GM19193 (cell line): ENCODE measurements around the gene CFL2.

Experiments used
- POLR2A ChIP-seq: IDR thresholded peaks from 4 replicates; pipeline ENCODE4 v1.6.1; 2011; ENCODE audit not compliant: insufficient read depth, insufficient read length; ENCODE audit errors: extremely low read depth

Gene CFL2

DNA sequence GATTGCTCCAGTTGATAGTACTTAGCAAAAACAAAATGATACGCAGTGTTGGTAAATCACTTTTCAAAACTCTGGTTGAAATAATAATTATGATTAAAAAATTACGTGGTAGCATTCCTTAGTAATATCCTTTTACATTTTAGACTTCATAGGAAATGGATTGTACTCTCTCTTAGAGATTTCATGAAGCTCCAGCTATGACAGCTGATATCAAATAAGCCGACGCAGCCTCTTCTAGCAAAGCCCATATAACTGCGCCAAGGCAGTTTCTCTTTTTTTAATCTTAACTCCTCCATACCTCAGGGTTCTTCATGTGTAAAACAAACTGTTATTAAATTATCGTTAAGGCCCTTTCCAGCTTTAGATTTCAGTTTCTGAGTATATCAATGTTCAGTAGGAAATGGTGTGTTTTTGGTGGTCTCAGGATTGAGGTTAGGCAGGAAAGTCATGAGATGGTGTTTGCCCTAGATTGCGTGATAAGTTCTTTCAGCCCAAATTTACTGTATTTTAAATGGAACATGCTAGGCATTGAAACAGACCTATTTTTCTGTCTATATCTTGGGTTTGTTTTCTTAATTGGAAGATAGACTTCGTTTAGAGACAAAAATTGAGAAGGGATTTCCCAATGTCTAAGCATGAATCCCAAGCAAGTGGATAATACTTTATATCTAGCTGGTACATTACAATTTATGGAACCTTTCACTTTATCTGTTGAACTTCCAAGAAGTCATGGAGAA, 902 bp upstream of the CFL2 start:
- no peak for TF ChIP-seq POLR2A

DNA sequence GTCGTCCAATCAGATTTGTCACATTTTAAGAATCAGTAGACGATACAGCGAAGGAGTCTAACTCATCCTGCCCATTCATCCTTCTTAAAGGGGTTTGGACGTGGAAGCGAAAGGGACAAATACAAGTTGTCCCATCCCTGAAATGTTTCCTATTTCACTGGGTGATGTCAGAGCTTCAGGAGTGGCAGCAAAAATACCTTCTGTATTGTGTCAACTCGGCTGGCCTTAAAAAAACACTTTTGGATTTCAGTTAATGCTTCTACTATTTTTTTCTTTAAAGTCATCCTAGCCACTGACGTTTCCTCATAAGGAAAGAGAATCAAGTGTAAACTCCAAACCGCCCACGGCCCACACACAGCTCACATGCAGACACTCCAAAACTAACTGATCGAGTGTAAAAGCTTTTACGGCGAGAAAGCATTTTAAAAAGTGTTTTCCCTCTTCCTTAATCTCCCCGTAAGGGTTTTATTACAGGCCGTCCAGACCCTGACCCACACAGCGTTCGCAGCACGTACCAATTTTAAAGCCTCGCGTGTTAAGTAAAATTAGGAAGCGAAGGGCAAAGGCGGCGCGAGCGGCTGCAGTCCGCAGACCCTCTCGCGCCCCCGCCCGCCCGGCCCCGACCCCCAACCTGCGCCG, 593 bp downstream of the CFL2 start:
- TF ChIP-seq POLR2A = no peak

DNA sequence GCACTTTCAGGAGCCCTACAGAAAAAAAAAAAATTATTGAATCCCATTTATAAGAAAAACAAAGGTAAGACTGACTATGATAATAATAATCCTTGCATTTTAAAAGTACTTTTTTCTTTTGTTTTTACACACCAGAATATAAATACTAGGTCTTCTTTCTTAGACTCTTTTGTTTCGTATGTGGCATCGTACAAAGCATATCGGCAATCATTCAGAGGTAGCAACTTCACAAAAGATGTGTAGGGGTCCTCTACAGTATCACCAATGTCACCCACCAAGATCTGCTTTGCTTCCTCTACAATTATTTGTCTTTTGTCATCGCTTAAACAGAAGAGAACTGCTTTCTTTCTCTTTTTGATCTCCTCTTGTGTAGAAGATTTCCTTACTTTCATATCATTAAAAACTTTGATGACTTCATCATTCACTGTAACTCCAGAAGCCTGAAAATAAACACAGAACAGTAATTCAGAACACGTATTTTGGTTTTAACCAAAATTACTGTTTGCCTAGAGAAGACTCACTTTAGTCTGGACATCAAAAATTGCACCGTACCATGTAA, 1.2 kb downstream of the CFL2 start:
- TF ChIP-seq POLR2A = no peak

DNA sequence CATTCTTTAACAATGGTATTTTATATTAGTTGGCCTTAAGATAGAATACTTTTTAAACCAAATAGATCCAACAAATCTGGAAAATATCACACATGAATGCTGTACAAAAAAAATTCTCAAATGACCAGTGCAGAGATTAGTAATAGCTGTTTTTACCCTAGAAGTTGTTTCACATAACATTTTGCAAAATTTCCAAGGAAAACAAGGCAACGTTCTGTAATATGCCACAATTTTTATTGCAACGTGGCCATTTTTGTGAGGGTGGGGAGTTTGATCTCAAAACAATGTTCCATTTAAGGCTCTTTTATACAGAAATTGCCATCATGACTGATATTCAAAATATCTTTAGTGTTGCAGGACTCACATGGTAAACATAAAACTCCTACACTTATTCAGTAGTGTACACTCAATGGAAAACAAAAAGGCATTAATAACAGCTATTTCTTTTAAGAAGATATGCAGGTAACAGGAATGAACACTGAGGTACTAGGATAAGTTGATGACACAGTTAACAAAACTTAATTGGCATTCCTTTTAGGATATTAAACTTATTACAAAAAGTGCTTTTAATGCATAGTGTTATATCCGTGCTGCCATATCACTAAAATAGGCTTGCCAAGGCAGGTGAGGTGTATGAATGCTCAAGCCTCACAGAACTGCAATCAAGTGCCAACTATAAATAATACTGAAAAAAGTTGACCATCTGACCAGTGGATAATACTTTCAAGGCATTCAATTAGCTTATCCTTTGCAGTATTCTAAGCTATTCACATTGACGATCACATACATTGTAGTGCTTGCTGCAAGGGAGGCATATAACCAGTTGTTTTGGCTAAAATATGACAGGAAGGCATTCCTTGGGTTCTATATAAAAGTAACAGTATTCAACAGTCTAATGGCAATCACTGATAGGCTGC, 2.3 kb downstream of the CFL2 start:
- no peak for TF ChIP-seq POLR2A

DNA sequence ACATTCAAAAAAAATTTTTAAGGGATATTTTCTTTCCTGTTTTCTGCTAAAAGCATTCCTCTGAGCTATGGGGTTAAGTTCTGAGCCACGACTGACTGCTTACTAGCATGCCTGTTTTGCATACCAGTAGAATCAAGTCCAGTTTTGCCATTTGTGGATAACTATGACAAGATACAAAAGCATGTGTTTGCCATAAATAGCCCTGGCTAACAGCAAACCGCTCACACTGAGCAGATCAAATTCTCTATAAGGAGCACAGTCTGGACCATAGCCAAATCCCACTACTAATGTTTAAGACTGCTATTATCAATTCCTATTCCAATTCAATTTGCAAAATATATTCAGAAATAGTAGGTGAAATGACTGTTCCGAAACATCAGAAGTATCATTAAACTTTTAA, 3.2 kb downstream of the CFL2 start:
- TF ChIP-seq POLR2A = no peak

DNA sequence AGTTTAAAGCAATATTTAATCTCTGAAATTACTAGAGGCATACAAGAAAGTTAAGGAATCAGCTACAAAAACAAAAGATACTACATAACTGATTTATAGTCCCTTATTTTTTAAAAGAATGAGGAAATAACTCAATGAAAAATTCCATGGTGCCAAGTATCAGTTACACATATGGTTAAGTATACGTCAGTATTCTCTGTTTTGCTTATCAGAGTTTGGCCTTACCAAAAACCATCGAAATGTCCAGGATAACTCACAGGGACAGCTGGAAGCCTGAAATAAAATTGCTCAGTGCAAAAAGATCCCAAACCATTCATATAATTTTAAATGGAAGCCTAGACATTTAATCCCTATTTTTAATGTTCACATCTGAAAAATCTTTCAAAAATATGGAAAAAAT, 3.6 kb downstream of the CFL2 start:
- TF ChIP-seq POLR2A = no peak

DNA sequence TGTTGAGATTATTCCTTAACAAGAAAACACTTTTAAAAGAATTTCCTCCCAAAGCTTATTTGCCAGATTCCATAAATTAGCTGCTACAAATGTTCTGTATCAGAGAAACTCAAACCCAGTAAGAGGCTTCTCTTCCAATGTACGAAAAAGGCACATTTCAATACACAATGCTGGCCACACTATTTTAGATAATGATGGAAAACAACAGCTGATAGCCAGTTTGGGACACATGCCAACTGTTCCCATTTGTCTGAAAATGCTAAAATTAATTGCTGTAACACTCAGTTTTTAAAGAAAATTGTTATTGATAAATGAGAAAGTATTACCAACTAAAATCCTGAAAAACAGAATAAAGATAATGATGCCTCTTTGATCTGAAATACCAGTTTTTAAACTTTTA, 4.4 kb downstream of the CFL2 start:
- no peak for TF ChIP-seq POLR2A

DNA sequence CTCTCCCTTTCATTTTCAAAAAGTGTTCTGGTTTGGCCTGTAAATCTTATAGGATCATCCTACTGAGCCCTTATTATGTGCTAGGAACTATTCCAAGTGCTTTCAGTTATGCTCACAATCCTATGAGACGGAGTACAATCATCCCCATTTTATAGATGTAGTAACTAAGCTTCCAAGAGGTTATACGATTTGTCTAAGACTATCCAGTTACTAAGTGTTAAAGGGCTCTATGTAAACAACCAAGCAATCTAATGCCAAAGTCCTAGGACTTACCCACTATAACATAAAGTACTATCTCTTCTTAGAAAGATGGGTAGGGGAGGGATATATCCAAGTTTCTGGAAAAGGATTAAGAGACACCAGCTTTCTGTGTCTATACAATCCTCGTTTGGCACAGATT, 6.7 kb downstream of the CFL2 start:
- no peak for TF ChIP-seq POLR2A

DNA sequence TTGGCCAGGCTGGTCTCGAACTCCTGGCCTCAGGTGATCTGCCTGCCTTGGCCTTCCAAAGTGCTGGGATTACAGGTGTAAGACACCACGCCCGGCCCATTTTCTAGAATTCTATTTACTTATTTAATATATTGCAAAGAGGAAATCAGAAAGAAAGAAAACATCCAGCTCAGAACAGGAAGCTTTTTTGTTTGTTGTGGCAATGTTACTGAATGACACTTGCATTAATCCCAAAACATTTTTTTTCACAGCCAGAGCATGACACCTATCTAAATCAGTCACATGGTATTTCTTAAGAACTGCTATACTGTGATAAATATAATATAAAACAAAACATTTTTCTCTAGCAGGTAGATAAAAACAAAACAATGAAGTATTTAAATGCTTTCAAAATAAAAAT, 12.6 kb downstream of the CFL2 start:
- TF ChIP-seq POLR2A = no peak

DNA sequence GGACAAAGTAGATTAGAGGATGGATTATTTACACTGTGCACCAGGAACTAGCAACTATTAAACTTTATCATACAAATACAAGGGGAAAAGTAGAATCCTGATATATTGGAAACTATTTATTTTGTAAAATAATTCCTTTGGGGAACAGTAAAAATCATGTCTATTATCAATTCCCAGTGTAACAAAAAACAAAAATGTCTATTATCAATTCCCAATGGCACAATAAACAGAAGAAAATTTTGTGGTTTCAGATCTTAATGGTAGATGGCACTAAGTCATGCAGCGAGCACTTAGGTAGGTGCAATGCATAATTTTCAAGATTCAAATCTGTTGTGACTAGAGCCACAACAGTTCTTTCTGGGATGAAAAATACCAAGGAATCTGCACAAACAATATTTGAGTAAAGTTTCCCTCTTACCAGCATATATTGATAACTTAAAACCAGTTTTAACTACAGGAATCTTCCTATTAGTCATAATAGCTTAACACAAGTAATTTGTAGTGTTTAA, 13.7 kb downstream of the CFL2 start:
- no peak for TF ChIP-seq POLR2A

DNA sequence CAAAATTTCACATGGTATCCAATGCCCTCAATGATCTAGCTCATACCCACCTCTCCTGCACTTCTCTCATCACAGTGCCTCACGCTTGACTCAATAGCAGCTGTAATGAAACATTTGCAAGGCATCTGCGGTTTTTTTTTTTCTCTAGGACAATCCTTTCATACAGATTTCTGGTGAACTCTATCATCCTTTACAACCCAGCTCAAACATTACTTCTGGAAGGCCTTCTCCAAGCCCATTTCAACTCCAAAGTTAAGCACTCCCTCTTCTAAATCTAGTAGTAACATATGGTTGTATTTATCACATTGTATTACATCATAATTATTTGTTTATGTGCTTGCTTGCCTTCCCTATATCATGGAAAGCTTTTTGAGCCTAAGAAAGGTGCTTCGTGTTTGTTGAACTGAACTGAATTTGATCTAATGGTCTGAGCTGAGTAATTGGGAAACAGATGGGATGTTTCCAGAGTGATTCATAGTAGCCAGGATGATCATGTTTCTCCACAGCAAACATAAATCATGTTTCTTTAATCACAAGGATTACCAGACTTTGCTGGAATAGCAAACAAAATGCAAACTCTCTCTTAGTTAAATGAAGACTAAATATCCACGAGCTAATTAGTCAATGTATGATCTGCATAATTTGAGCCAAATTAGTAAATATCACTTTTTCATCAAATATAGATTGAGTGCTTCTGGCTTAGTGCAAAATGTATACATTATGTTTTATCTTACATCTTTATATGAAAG, 14.3 kb downstream of the CFL2 start:
- TF ChIP-seq POLR2A = no peak

DNA sequence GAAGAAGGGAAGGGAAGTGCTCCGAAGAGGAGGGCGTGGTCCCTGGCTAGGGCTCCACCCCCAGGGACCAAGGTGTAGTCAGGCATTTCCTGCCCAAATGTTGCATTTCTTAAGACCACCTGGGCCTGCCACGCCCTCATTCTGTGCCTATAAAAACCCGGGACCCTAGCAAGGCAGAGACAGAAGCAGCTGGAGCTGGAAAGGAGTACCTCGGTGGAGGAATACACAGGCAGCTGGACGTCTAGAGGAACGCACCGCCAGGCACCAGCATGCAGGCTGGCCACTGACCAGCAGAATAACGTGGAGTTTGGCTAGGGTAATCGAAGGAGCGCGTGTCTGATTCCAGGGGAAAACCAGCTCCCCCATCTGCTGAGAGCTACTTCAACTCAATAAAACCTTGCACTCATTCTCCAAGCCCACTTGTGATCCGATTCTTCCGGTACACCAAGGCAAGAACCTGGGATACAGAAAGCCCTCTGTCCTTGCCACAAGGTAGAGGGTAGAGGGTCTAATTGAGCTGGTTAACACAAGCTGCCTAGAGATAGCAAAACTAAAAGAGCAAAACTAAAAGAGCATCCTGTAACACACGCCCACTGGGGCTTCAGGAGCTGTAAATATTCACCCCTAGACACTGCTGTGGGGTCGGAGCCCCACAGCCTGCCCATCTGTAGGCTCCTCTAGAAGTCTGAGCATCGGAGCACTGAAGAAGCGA, 21.0 kb downstream of the CFL2 start:
- no peak for TF ChIP-seq POLR2A

DNA sequence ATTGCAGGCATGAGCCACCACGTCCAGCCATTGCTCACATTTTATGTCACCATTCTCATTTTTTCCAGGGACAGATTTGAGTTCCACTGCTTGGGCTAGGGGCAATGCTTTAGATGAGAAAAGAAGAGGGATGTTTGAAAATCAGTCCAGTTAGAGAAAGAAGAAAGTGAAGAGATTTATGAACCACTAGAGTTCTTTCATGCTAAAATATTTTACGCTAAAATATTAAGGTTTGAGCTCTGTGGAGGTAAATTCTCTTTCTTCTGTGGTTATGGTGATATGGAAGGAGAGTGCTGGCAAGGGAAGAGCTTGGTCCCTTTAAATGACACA, 21.5 kb downstream of the CFL2 start:
- no peak for TF ChIP-seq POLR2A

DNA sequence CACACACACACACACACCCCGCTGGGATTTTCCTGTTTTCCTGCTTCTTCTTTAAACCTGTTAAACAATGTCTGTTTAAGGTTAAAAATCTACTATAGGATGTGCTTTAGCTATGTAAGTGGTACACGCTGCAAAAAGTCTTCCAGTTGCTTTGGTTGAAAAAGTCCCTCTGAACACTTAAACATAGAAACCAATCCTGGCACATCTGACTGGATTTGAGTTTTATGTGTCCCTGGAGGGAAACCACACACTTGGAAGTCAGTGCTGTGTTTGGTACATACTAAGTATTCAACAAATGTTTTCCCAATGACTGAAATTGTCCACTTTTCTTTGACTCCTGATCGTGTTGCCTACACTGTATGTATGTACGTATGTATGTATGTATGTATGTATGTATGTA, 22.0 kb downstream of the CFL2 start:
- TF ChIP-seq POLR2A = no peak

DNA sequence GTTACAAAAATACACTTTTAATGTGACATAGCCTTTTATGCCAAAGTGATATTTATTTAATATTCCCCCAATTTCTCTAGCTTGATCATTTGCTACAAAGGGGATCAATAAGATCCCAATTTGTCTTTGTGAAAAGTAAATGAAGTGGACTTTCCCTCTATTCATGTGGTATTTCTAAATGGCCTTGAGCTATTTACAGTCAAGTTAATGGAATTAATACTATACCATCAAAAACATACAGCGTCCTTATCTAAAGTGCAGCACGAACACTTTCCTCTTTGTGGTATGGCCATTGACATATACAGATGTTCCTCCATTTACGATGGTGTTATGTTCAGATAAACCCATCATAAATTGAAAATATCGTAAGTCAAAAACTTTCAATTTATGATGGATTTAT, 23.2 kb downstream of the CFL2 start:
- no peak for TF ChIP-seq POLR2A
